Mononuclear cell (primary cell): Measurements from ENCODE around the gene AGFG2. TPM values are rescaled to one million over a fixed set of nuclear protein-coding genes. Genes with fewer than 3 reads are reported as not detected.
"Not testable (repeated sequence)": the region's sequence is repeated elsewhere in the genome, so short reads cannot be mapped to it uniquely, and the experiment has no call there.

ENCODE experiments used
- H3K27me3 ChIP-seq: 2 replicates; pipeline ENCODE4 v1.6.0; 2011; ENCODE audit warnings: low read length, control low read depth; ENCODE audit not compliant: insufficient read depth
- H3K4me1 ChIP-seq: 2 replicates; pipeline ENCODE4 v1.5.1; 2011; ENCODE audit warnings: mild to moderate bottlenecking, low read length, control low read depth; ENCODE audit not compliant: insufficient read depth
- H3K4me3 ChIP-seq: 2 replicates; pipeline ENCODE4 v1.5.1; 2011; ENCODE audit warnings: mild to moderate bottlenecking, low read length, moderate library complexity
- H3K9me3 ChIP-seq: 2 replicates; pipeline ENCODE4 v1.5.1; 2011; ENCODE audit warnings: low read depth, mild to moderate bottlenecking, control low read depth, low read length
- total RNA-seq: library from RNA; depleted of rRNA; stranded (reverse); fragments of >200 nt; gene quantifications from one replicate; pipeline ENCODE4 v1.2.3, GENCODE V29; 2012

AGFG2 gene
- total RNA-seq, 1 donor, result 3.4 TPM

GRCh38 chr7:100539436-100540006 is 518 bp downstream of the AGFG2 start:
- H3K9me3 ChIP-seq, result no peaks in the 10 kb centered on the region
- H3K4me1 ChIP-seq, result peaks cover 33% of the 10 kb centered on the region
- H3K27me3 ChIP-seq, result no peaks in the 10 kb centered on the region
- peak overlapping the region; percentile 57 for H3K4me3 ChIP-seq

- no peaks in the 10 kb centered on the region for H3K9me3 ChIP-seq
- H3K27me3 ChIP-seq, result no peaks in the 10 kb centered on the region
- H3K4me3 ChIP-seq, result peak overlapping the region; percentile 57
- peaks cover 39% of the 10 kb centered on the region for H3K4me1 ChIP-seq
These were observed 1.2 kb downstream of the AGFG2 start for GRCh38 chr7:100540073-100540723.

- not testable (repeated sequence) for H3K9me3 ChIP-seq, H3K4me3 ChIP-seq, H3K27me3 ChIP-seq
- peaks cover 50% of the 10 kb centered on the region for H3K4me1 ChIP-seq
These were observed 2.3 kb downstream of the AGFG2 start for GRCh38 chr7:100541309-100541708.

- peaks cover 68% of the 10 kb centered on the region for H3K4me1 ChIP-seq
- H3K4me3 ChIP-seq, result no peak overlapping the region
These were observed 4.6 kb downstream of the AGFG2 start for GRCh38 chr7:100543586-100543985.

GRCh38 chr7:100544386-100544785 is 5.4 kb downstream of the AGFG2 start:
- H3K27me3 ChIP-seq, result no peaks in the 10 kb centered on the region
- H3K4me3 ChIP-seq, result no peak overlapping the region
- H3K9me3 ChIP-seq, result no peaks in the 10 kb centered on the region
- H3K4me1 ChIP-seq, result peaks cover 72% of the 10 kb centered on the region

More at GRCh38 chr7:100543586-100543985, 4.6 kb downstream of the AGFG2 start:
- Histone ChIP-seq H3K27me3 (no peaks in the 10 kb centered on the region), H3K9me3 (no peaks in the 10 kb centered on the region)

GRCh38 chr7:100544967-100545359 is 6.0 kb downstream of the AGFG2 start:
- Histone ChIP-seq H3K27me3 (no peaks in the 10 kb centered on the region), H3K9me3 (no peaks in the 10 kb centered on the region), H3K4me3 (no peak overlapping the region), H3K4me1 (peaks cover 73% of the 10 kb centered on the region)

GRCh38 chr7:100545360-100546128 is 6.5 kb downstream of the AGFG2 start:
- Histone ChIP-seq H3K4me1 (peaks cover 73% of the 10 kb centered on the region), H3K27me3 (no peaks in the 10 kb centered on the region), H3K4me3 (no peak overlapping the region), H3K9me3 (no peaks in the 10 kb centered on the region)

- Histone ChIP-seq H3K4me1 (peaks cover 75% of the 10 kb centered on the region), H3K4me3 (no peak overlapping the region), H3K27me3 (no peaks in the 10 kb centered on the region), H3K9me3 (no peaks in the 10 kb centered on the region)
These were observed 7.3 kb downstream of the AGFG2 start for GRCh38 chr7:100546129-100546925.

- no peaks in the 10 kb centered on the region for H3K9me3 ChIP-seq
- peaks cover 75% of the 10 kb centered on the region for H3K4me1 ChIP-seq
- H3K4me3 ChIP-seq, result no peak overlapping the region
- H3K27me3 ChIP-seq, result no peaks in the 10 kb centered on the region
These were observed 8.2 kb downstream of the AGFG2 start for GRCh38 chr7:100546926-100547800.

- no peak overlapping the region for H3K4me3 ChIP-seq
- no peaks in the 10 kb centered on the region for H3K27me3 ChIP-seq
- H3K4me1 ChIP-seq, result peaks cover 70% of the 10 kb centered on the region
These were observed 8.9 kb downstream of the AGFG2 start for GRCh38 chr7:100547872-100548271.

GRCh38 chr7:100548446-100548845 is 9.4 kb downstream of the AGFG2 start:
- H3K4me1 ChIP-seq, result peaks cover 68% of the 10 kb centered on the region
- not testable (repeated sequence) for H3K9me3 ChIP-seq

More at GRCh38 chr7:100547872-100548271, 8.9 kb downstream of the AGFG2 start:
- no peaks in the 10 kb centered on the region for H3K9me3 ChIP-seq

GRCh38 chr7:100552532-100552931 is 13.5 kb downstream of the AGFG2 start:
- no peaks in the 10 kb centered on the region for H3K27me3 ChIP-seq
- H3K9me3 ChIP-seq, result no peaks in the 10 kb centered on the region
- H3K4me1 ChIP-seq, result peaks cover 54% of the 10 kb centered on the region
- H3K4me3 ChIP-seq, result no peak overlapping the region

More at GRCh38 chr7:100548446-100548845, 9.4 kb downstream of the AGFG2 start:
- H3K27me3 ChIP-seq, H3K4me3 ChIP-seq: not testable (repeated sequence)

GRCh38 chr7:100553032-100553431 is 14.0 kb downstream of the AGFG2 start:
- no peaks in the 10 kb centered on the region for H3K9me3 ChIP-seq
- H3K27me3 ChIP-seq, result no peaks in the 10 kb centered on the region

GRCh38 chr7:100555701-100556100 is 16.7 kb downstream of the AGFG2 start:
- H3K4me1 ChIP-seq, result peaks cover 25% of the 10 kb centered on the region
- no peaks in the 10 kb centered on the region for H3K27me3 ChIP-seq
- H3K9me3 ChIP-seq, result no peaks in the 10 kb centered on the region
- no peak overlapping the region for H3K4me3 ChIP-seq

More at GRCh38 chr7:100553032-100553431, 14.0 kb downstream of the AGFG2 start:
- no peak overlapping the region for H3K4me3 ChIP-seq
- peaks cover 49% of the 10 kb centered on the region for H3K4me1 ChIP-seq
